Measurements from ENCODE around the gene CA14.
"Not testable (repeated sequence)": the region's sequence is repeated elsewhere in the genome, so short reads cannot be mapped to it uniquely, and the experiment has no call there.

The CA14 gene

GRCh38 chr1:150236614-150237100 lies 20.9 kb upstream of the CA14 start:
- no peak for DNase-seq

- not testable (repeated sequence) for DNase-seq
Observed at GRCh38 chr1:150237176-150237575, 20.4 kb upstream of the CA14 start.

GRCh38 chr1:150237746-150238145 lies 19.8 kb upstream of the CA14 start:
- DNase-seq, result no peak

GRCh38 chr1:150243003-150243402 lies 14.6 kb upstream of the CA14 start:
- DNase-seq, result no peak

- DNase-seq, result no peak
Observed at GRCh38 chr1:150249936-150250335, 7.6 kb upstream of the CA14 start.

GRCh38 chr1:150256198-150256553 lies 1.4 kb upstream of the CA14 start:
- DNase-seq, result no peak

GRCh38 chr1:150256554-150257341 lies 826 bp upstream of the CA14 start:
- no peak for DNase-seq

- DNase-seq, result no peak
Observed at GRCh38 chr1:150259217-150259616, 1.6 kb downstream of the CA14 start.

GRCh38 chr1:150259758-150260669 lies 2.4 kb downstream of the CA14 start:
- DNase-seq, result no peak

- no peak for DNase-seq
Observed at GRCh38 chr1:150261367-150261766, 3.8 kb downstream of the CA14 start.

GRCh38 chr1:150262388-150263320 lies 5.1 kb downstream of the CA14 start:
- no peak for DNase-seq

GRCh38 chr1:150263549-150263948 lies 6.0 kb downstream of the CA14 start:
- DNase-seq, result no peak

- no peak for DNase-seq
Observed at GRCh38 chr1:150267896-150268295, 10.3 kb downstream of the CA14 start.

GRCh38 chr1:150268340-150268704 lies 10.7 kb downstream of the CA14 start:
- peak; percentile 31 for DNase-seq

GRCh38 chr1:150268705-150269403 lies 11.3 kb downstream of the CA14 start, which contains the start of gene APH1A:
APH1A (minus strand) TSS chr1:150269016; CDS start chr1:150268810, 206 bp downstream.
- DNase-seq, result peak; percentile 83

GRCh38 chr1:150269451-150269850 lies 11.9 kb downstream of the CA14 start:
- no peak for DNase-seq

GRCh38 chr1:150271291-150271959 lies 13.9 kb downstream of the CA14 start:
- DNase-seq, result no peak

GRCh38 chr1:150273311-150273710 lies 15.7 kb downstream of the CA14 start:
- no peak for DNase-seq

- no peak for DNase-seq
Observed at GRCh38 chr1:150280138-150280707, 22.6 kb downstream of the CA14 start.

GRCh38 chr1:150281221-150281757 lies 23.7 kb downstream of the CA14 start:
- DNase-seq, result peak; percentile 22

Measured in T-helper 9 cell (primary cell).